HG02943 (cell line): ENCODE measurements around the gene CRISP3.

Experiments used
- ATAC-seq: cut with Tn5 transposase; IDR thresholded peaks from one replicate; pipeline ENCODE4 v1.9.1; 2021; ENCODE audit warnings: mild to moderate bottlenecking, low read depth, moderate library complexity; ENCODE audit not compliant: unreplicated experiment

The CRISP3 gene

DNA sequence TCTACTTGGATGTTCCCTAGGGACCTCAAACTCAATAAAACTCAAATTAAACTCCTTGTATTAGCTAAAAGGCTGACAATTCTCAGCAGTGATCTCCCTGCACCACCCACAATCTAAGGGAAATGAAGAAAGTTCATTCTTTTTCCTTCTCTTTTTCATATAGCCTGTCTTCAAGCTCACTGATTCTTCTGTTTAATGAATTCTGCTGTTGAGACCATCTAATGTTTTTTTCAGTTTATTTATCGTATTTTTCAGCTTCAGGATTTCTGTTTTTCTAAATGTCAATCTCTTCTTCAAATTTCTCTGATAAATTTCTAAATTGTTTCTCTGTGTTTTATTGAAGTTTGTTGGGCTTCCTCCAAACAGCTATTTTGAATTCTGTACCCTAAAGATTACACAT, 50.7 kb downstream of the CRISP3 start:
- no peak for ATAC-seq

DNA sequence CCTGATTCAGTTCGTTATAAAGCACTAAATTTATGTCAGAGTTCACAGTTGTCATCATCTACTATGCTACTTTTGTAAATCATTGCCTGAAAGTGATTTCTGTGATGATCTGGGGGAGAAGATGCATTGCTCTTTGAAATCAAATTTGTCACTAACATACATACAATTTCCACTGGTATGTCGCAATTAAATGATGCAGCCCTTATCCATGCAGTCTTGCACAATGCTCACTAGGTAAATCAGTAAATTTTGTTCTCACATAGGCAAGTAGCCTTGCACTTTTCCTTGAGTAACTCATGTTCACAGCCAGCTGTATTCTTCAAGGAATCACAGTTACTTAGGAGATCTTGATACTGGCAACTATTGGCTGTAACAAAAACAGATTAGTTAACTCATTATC, 51.7 kb downstream of the CRISP3 start:
- no peak for ATAC-seq
